Activated naive CD4-positive, alpha-beta T cell (primary cell): ENCODE measurements around the gene PDE10A.
"Not testable (repeated sequence)": the region's sequence is repeated elsewhere in the genome, so short reads cannot be mapped to it uniquely, and the experiment has no call there.

Experiments
- DNase-seq, 4 experiments: peaks; one replicate each; lab custom pipeline; 2025; lab: John Stamatoyannopoulos, UW

The PDE10A gene

GRCh38 chr6:165586706-165587105, 76.3 kb downstream of the PDE10A start:
- no peak for DNase-seq

- no peak for DNase-seq
Observed at GRCh38 chr6:165585060-165585459, 78.0 kb downstream of the PDE10A start.

GRCh38 chr6:165584541-165584940, 78.5 kb downstream of the PDE10A start:
- DNase-seq, result no peak

GRCh38 chr6:165581678-165582077, 81.4 kb downstream of the PDE10A start:
- DNase-seq, result no peak

- DNase-seq, result no peak
Observed at GRCh38 chr6:165580136-165580535, 82.9 kb downstream of the PDE10A start.

- DNase-seq, result no peak
Observed at GRCh38 chr6:165579151-165579550, 83.9 kb downstream of the PDE10A start.

- DNase-seq, result no peak
Observed at GRCh38 chr6:165577556-165577955, 85.5 kb downstream of the PDE10A start.

GRCh38 chr6:165575158-165575549, 87.9 kb downstream of the PDE10A start:
- no peak for DNase-seq

GRCh38 chr6:165574220-165575157, 88.6 kb downstream of the PDE10A start:
- no peak for DNase-seq

GRCh38 chr6:165573671-165574070, 89.4 kb downstream of the PDE10A start:
- DNase-seq, result no peak

GRCh38 chr6:165571721-165572132, 91.3 kb downstream of the PDE10A start:
- DNase-seq, result no peak

GRCh38 chr6:165571068-165571682, 91.9 kb downstream of the PDE10A start:
- DNase-seq, result no peak

GRCh38 chr6:165568326-165568725, 94.7 kb downstream of the PDE10A start:
- no peak for DNase-seq

GRCh38 chr6:165566088-165566828, 96.8 kb downstream of the PDE10A start:
- DNase-seq, result no peak

GRCh38 chr6:165562421-165563090, 100.5 kb downstream of the PDE10A start:
- DNase-seq, result no peak

- no peak for DNase-seq
Observed at GRCh38 chr6:165559632-165560031, 103.4 kb downstream of the PDE10A start.

- DNase-seq, result not testable (repeated sequence)
Observed at GRCh38 chr6:165558097-165558496, 104.9 kb downstream of the PDE10A start.

- DNase-seq, result no peak
Observed at GRCh38 chr6:165557674-165558073, 105.4 kb downstream of the PDE10A start.

- no peak for DNase-seq
Observed at GRCh38 chr6:165556116-165556843, 106.8 kb downstream of the PDE10A start.

GRCh38 chr6:165554644-165555043, 108.4 kb downstream of the PDE10A start:
- not testable (repeated sequence) for DNase-seq

- no peak for DNase-seq
Observed at GRCh38 chr6:165552248-165552736, 110.7 kb downstream of the PDE10A start.
